K562 (cell line): ENCODE results near the gene ANAPC2. TPM values are rescaled to one million over a fixed set of nuclear protein-coding genes. Genes with fewer than 3 reads are reported as not detected.
A peak's percentile ranks its signal among the peaks of the same experiment; 100 is the strongest.

Source experiments
- ASH1L ChIP-seq: fragments of 450-650 bp; IDR thresholded peaks from 2 replicates; pipeline ENCODE4 v1.6.1; 2018; ENCODE audit warnings: borderline replicate concordance, mild to moderate bottlenecking, low read depth; ENCODE audit not compliant: partially characterized antibody
- ATF1 ChIP-seq, 2 experiments: fragments of 450-650 bp in 1 of 2; IDR thresholded peaks; 2 replicates each; pipeline ENCODE4 v1.6.1; 2016; ENCODE audit warnings: missing compliant biosample characterization in 1 of 2, missing genetic modification characterization in 1 of 2
- CBFA2T3 ChIP-seq: fragments of 450-650 bp; IDR thresholded peaks from 2 replicates; pipeline ENCODE4 v1.6.1; 2017
- CHD1 ChIP-seq: fragments of 200-600 bp; sonication (generic); IDR thresholded peaks from one replicate; pipeline ENCODE4 v1.6.1; 2012; ENCODE audit warnings: mild to moderate bottlenecking, moderate library complexity, low read length, inconsistent platforms
- EZH2 ChIP-seq: IDR thresholded peaks from 2 replicates; pipeline ENCODE4 v1.6.1; 2012; ENCODE audit warnings: low read depth, mild to moderate bottlenecking, inconsistent platforms, low read length, borderline replicate concordance
- POLR2AphosphoS2 ChIP-seq: IDR thresholded peaks from 2 replicates; pipeline ENCODE4 v1.6.1; 2012; ENCODE audit warnings: low read length, improper control_type of control experiment
- POLR2AphosphoS5 ChIP-seq: IDR thresholded peaks from 2 replicates; pipeline ENCODE4 v1.6.1; 2011; ENCODE audit warnings: mild to moderate bottlenecking, low read depth, low read length, moderate library complexity; ENCODE audit not compliant: control insufficient read depth, insufficient read depth
- POLR2G ChIP-seq: fragments of 200-400 bp; formaldehyde crosslinking; IDR thresholded peaks from 2 replicates; pipeline ENCODE4 v1.6.1; 2017; ENCODE audit warnings: low read depth, mild to moderate bottlenecking, antibody characterized with exemption, low read length, moderate library complexity
- SMARCA4 ChIP-seq: fragments of 450-650 bp; IDR thresholded peaks from 2 replicates; pipeline ENCODE4 v1.6.1; 2016
- SMARCC2 ChIP-seq: fragments of 450-650 bp; IDR thresholded peaks from 2 replicates; pipeline ENCODE4 v1.6.1; 2017; ENCODE audit warnings: antibody characterized with exemption, moderate library complexity, mild to moderate bottlenecking, low read depth
- SRF ChIP-seq, 2 experiments: fragments of 250-450, 450-650 bp in 1 of 2; sonication (Bioruptor Pico) in 1 of 2; sonication (generic) in 1 of 2; formaldehyde crosslinking; IDR thresholded peaks; 2 replicates each; pipeline versions ENCODE4 v1.5.0 to v1.5.1; 2020 to 2022; ENCODE audit warnings: mild to moderate bottlenecking in 1 of 2, missing genetic modification reagents in 1 of 2
- TARDBP ChIP-seq: fragments of 450-650 bp; IDR thresholded peaks from 2 replicates; pipeline ENCODE4 v1.6.1; 2016
- TBP ChIP-seq: optimal IDR thresholded peaks from 2 replicates; pipeline ENCODE3; 2011; ENCODE audit warnings: low read depth, low read length, improper control_type of control experiment
- ZNF668 ChIP-seq: fragments of 250-450 bp; sonication (Bioruptor Pico); IDR thresholded peaks from 2 replicates; pipeline ENCODE4 v1.8.0; 2022; ENCODE audit warnings: mild to moderate bottlenecking, inconsistent platforms
- polyA plus RNA-seq, 8 experiments: library from polyadenylated mRNA; depleted of rRNA in 4 of 8; stranded (reverse) in 5 of 8; unstranded in 3 of 8; fragments of >200 nt; fragmentation: Nextera tagmentation in 2 of 8; fragmentation: Illumina TruSeq in 1 of 8; extraction: Ambion mirVana in 2 of 8; extraction: Trizol in 1 of 8; gene quantifications; 2 replicates each; pipeline versions ENCODE4 v1.2.1 to v1.2.3, GENCODE V29; 2011 to 2014; ENCODE audit warnings: inconsistent platforms in 1 of 8, missing spikeins in 1 of 8
- total RNA-seq, 7 experiments: library from RNA; depleted of rRNA in 6 of 7; stranded (reverse); fragments of >200 nt in 6 of 7; fragmentation: Illumina TruSeq in 2 of 7; extraction: Trizol in 2 of 7; gene quantifications; 2 replicates each; pipeline versions ENCODE4 v1.2.1 to v1.2.3, GENCODE V29; 2011 to 2021; ENCODE audit warnings: low replicate concordance in 1 of 7
- TF ChIP-seq, protein P1 (sequence below): fragments of 200-800 bp; sonication (Bioruptor generic); IDR thresholded peaks from 2 replicates; pipeline ENCODE4 v1.6.1; 2017; ENCODE audit warnings: missing genetic modification characterization, missing compliant biosample characterization
- TF ChIP-seq, protein P2 (sequence below): sonication (generic); formaldehyde crosslinking; IDR thresholded peaks from 2 replicates; pipeline ENCODE4 v1.8.0; 2022; ENCODE audit warnings: mild to moderate bottlenecking, missing genetic modification reagents

ANAPC2 gene
- total and polyA plus RNA-seq, 9 of the 15 experiments (the other 6 are each of a cell fraction or from before 2014, with no cell fraction given): 0.11 to 56.5 (median 17.1) TPM; not detected in 1

DNA sequence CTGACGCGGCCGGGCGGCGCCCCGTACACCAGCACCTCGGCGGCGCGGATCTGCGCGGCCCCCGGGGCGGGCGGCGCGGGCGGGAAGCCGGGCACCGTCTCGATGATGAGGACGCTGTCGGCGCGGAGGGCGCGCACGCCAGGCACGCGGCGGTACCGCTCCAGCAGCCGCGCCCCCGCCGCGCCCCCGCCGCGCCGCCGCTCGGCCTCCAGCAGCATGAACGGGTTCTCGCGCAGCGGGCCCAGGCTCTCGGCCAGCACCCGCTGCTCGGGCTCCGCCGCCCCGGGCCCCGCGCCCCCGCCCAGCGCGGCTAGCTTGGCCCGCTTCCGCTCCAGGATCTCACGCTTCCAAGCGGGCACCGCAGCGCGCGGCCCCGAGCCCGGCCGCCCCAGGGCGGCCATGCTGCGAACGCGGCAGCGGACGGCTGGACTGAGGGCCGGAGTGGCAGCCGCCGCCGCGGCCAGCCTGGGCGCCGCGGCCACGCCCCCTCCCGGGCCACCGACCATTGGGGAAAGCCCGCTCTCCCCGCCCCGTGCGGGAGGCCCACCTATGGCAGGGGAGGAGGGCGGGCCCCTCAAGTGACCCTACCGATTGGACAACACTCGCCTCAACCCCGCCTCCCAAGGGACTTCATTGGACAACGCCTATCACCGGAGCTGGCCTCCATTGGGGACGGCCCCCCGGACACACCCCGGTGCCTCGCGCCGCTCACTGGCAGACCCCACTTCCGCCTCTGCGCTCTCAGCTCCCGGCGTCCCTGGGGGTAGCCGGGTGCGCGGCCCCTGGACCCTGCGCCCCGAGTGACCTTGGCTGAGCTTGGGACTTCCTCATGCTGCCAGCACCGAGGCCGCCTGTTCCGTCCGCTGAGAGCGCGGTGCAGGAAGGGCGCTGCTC is 12.2 kb upstream of the ANAPC2 start, which contains the start of gene TPRN (continued):
- TF ChIP-seq TBP (peak; percentile 94), POLR2G (peak; percentile 98), EZH2 (no peak), CBFA2T3 (no peak), POLR2AphosphoS5 (peak; percentile 67; the same call in 1 of the 2 replicates), ATF1 (CRISPR knock-in tag; IDR thresholded peaks at IDR 0.05) (no peak), ATF1 (tag; IDR thresholded peaks at IDR 0.05) (peak; percentile 63), TARDBP (no peak), CHD1 (no peak), POLR2AphosphoS2 (no peak), ASH1L (peak; percentile 94), SMARCC2 (no peak), ZNF668 (CRISPR knock-in tag) (peak; percentile 26; the same call in 1 of the 2 replicates), SRF (CRISPR knock-in tag; IDR thresholded peaks at IDR 0.05) (peak in 1 of 2 experiments; percentile 78; a peak in 2 of 4 replicates), SMARCA4 (peak; percentile 22; the same call in 1 of the 2 replicates)
- TF ChIP-seq, protein P1, sequence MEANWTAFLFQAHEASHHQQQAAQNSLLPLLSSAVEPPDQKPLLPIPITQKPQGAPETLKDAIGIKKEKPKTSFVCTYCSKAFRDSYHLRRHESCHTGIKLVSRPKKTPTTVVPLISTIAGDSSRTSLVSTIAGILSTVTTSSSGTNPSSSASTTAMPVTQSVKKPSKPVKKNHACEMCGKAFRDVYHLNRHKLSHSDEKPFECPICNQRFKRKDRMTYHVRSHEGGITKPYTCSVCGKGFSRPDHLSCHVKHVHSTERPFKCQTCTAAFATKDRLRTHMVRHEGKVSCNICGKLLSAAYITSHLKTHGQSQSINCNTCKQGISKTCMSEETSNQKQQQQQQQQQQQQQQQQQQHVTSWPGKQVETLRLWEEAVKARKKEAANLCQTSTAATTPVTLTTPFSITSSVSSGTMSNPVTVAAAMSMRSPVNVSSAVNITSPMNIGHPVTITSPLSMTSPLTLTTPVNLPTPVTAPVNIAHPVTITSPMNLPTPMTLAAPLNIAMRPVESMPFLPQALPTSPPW (CRISPR knock-in tag): peak; percentile 59; the same call in 1 of the 2 replicates
- TF ChIP-seq, protein P2, sequence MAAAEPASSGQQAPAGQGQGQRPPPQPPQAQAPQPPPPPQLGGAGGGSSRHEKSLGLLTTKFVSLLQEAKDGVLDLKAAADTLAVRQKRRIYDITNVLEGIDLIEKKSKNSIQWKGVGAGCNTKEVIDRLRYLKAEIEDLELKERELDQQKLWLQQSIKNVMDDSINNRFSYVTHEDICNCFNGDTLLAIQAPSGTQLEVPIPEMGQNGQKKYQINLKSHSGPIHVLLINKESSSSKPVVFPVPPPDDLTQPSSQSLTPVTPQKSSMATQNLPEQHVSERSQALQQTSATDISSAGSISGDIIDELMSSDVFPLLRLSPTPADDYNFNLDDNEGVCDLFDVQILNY (CRISPR knock-in tag): no peak
